Mucosa of descending colon (tissue), 3 donors: ENCODE measurements around the gene TMEM109. TPM values are rescaled to one million over a fixed set of nuclear protein-coding genes. Genes with fewer than 3 reads are reported as not detected.

Experiments used
- ATAC-seq: fragments of 200-7000 bp; cut with Tn5 transposase; one replicate; pipeline ENCODE4 v1.9.1; 2020; ENCODE audit warnings: mild to moderate bottlenecking, moderate library complexity
- DNase-seq, 3 donors: peaks; one replicate each; pipeline ENCODE4 v3.0.0-alpha.2; 2020
- H3K36me3 ChIP-seq: fragments of 200-600 bp; one replicate; pipeline ENCODE4 v1.8.0; 2021; ENCODE audit warnings: low read depth, mild to moderate bottlenecking
- H3K4me1 ChIP-seq: fragments of 200-600 bp; one replicate; pipeline ENCODE4 v1.8.0; 2021; ENCODE audit warnings: low read depth, mild to moderate bottlenecking
- H3K4me3 ChIP-seq: fragments of 200-600 bp; one replicate; pipeline ENCODE4 v1.8.0; 2021; ENCODE audit warnings: mild to moderate bottlenecking
- H3K9me3 ChIP-seq: fragments of 200-600 bp; one replicate; pipeline ENCODE4 v1.8.0; 2021; ENCODE audit warnings: mild to moderate bottlenecking
- intact Hi-C, 2 donors: fragments of 100-400 bp; cut with DNase I in 1 of 2; cut with micrococcal nuclease in 1 of 2; formaldehyde crosslinking; loops; one replicate each; pipeline versions ENCODE4 v1.11.0 to v1.11.1; 2022; cut with DNase I, micrococcal nuclease
- total RNA-seq, 3 donors: library from RNA; stranded (reverse); fragmentation: NEBNext Ultra II Directional in 2 of 3; extraction: Animal tissue kit (Norgen Biotek cat#: 25700) in 2 of 3; gene quantifications; one replicate each; pipeline versions ENCODE4 v1.2.1 to v1.2.4, GENCODE V29; 2021 to 2023
- TF ChIP-seq, protein P1 (sequence below): fragments of 200-600 bp; IDR thresholded peaks from one replicate; pipeline ENCODE4 v1.8.0; 2022; ENCODE audit warnings: antibody characterized with exemption, mild to moderate bottlenecking
- donor health status: DM: no; HTN: no; CAD: no; lungs with moderate emphysema.
- donor health status: DM: no; HTN: no; CAD: no.
- donor health status: DM: no; HTN: yes; CAD: no.

The TMEM109 gene
- total RNA-seq, 3 donors from 2014 or later, result 35.8 to 95.2 (median 46.6) TPM

- TF ChIP-seq, protein P1, sequence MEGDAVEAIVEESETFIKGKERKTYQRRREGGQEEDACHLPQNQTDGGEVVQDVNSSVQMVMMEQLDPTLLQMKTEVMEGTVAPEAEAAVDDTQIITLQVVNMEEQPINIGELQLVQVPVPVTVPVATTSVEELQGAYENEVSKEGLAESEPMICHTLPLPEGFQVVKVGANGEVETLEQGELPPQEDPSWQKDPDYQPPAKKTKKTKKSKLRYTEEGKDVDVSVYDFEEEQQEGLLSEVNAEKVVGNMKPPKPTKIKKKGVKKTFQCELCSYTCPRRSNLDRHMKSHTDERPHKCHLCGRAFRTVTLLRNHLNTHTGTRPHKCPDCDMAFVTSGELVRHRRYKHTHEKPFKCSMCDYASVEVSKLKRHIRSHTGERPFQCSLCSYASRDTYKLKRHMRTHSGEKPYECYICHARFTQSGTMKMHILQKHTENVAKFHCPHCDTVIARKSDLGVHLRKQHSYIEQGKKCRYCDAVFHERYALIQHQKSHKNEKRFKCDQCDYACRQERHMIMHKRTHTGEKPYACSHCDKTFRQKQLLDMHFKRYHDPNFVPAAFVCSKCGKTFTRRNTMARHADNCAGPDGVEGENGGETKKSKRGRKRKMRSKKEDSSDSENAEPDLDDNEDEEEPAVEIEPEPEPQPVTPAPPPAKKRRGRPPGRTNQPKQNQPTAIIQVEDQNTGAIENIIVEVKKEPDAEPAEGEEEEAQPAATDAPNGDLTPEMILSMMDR, result no peak
- ATAC-seq (no peak), DNase-seq (no peak)
- Histone ChIP-seq H3K36me3 (peaks cover 3% of the 10 kb centered on the region), H3K9me3 (no peaks in the 10 kb centered on the region), H3K4me1 (peaks cover 24% of the 10 kb centered on the region), H3K4me3 (no peak overlapping the region)
- intact Hi-C loops, result no loop called here
Measured at GRCh38 chr11:60919956-60920355, 6.0 kb downstream of the TMEM109 start.

- Histone ChIP-seq H3K4me3 (no peak overlapping the region), H3K9me3 (no peaks in the 10 kb centered on the region), H3K4me1 (peaks cover 17% of the 10 kb centered on the region), H3K36me3 (peaks cover 3% of the 10 kb centered on the region)
- TF ChIP-seq, protein P1, result no peak
- intact Hi-C loops, result no loop called here
- ATAC-seq (no peak), DNase-seq (no peak)
Measured at GRCh38 chr11:60921259-60921658, 7.3 kb downstream of the TMEM109 start.

GRCh38 chr11:60921777-60922335 lies 7.9 kb downstream of the TMEM109 start:
- Histone ChIP-seq H3K36me3 (peaks cover 3% of the 10 kb centered on the region), H3K4me1 (peaks cover 17% of the 10 kb centered on the region), H3K9me3 (no peaks in the 10 kb centered on the region), H3K4me3 (no peak overlapping the region)
- intact Hi-C loops, result no loop called here
- TF ChIP-seq, protein P1, result no peak
- ATAC-seq, result no peak
- DNase-seq, result no peak

- TF ChIP-seq, protein P1, result no peak
- peaks cover 17% of the 10 kb centered on the region for H3K4me1 ChIP-seq
Measured at GRCh38 chr11:60922906-60923305, 8.9 kb downstream of the TMEM109 start.

DNA sequence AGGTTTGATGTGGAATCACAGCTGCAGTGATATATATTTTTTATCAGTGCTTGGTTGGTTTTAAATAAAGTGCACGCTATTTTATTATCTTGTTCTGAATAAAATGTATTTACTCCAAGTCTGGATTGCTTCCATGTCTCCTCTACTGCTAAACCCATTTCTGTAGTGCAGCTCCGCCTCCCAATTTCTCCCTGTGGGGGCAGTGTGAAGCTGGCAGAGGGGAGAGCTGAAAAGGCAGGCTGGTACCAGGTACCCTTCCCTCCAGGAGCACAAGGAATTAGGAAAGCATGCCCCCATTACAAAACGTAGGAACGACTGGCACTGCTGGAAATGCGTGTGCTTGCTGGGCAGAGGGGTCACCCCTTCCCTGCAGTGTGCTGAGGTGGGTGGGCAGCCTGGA lies 9.4 kb downstream of the TMEM109 start:
- ATAC-seq, result no peak
- Histone ChIP-seq H3K4me3 (no peak overlapping the region), H3K9me3 (no peaks in the 10 kb centered on the region), H3K36me3 (peaks cover 3% of the 10 kb centered on the region), H3K4me1 (peaks cover 17% of the 10 kb centered on the region)
- TF ChIP-seq, protein P1, result no peak
- intact Hi-C loops, result no loop called here
- DNase-seq, result no peak

More at GRCh38 chr11:60922906-60923305, 8.9 kb downstream of the TMEM109 start:
- no peak for ATAC-seq
- H3K36me3 ChIP-seq, result peaks cover 3% of the 10 kb centered on the region
- intact Hi-C loops, result no loop called here
- no peak for DNase-seq
- H3K4me3 ChIP-seq, result no peak overlapping the region
- no peaks in the 10 kb centered on the region for H3K9me3 ChIP-seq

- Histone ChIP-seq H3K4me1 (peaks cover 17% of the 10 kb centered on the region), H3K36me3 (peaks cover 3% of the 10 kb centered on the region), H3K4me3 (no peak overlapping the region), H3K9me3 (no peaks in the 10 kb centered on the region)
- TF ChIP-seq, protein P1, result no peak
- intact Hi-C loops, result no loop called here
- no peak for DNase-seq
- ATAC-seq, result peak; percentile 9
Measured at GRCh38 chr11:60923800-60924109, 9.8 kb downstream of the TMEM109 start.
